Spleen (tissue), 11 donors: ENCODE results near the gene TOMM6. TPM values are rescaled to one million over a fixed set of nuclear protein-coding genes. Genes with fewer than 3 reads are reported as not detected.

Experiments
- DNase-seq: peaks from one replicate; pipeline ENCODE4 v3.0.0-alpha.2; 2020
- H3K27ac ChIP-seq, 8 donors: fragments of 200-600 bp; sonication (generic) in 7 of 8; 1 replicate in 4 of 8; 2 replicates in 4 of 8; pipeline versions ENCODE4 v1.5.0 to v1.8.0; 2016 to 2021; ENCODE audit warnings: inconsistent platforms in 4 of 8, mild to moderate bottlenecking in 4 of 8, moderate library complexity in 1 of 8
- H3K27me3 ChIP-seq, 7 donors: fragments of 200-600 bp; sonication (generic) in 6 of 7; replicated peaks in 1 of 7; 1 replicate in 4 of 7; 2 replicates in 3 of 7; pipeline versions ENCODE4 v1.5.0 to v1.8.0; 2016 to 2021; ENCODE audit warnings: inconsistent platforms in 3 of 7, mild to moderate bottlenecking in 1 of 7
- H3K36me3 ChIP-seq, 6 donors: fragments of 200-600 bp; sonication (generic) in 5 of 6; 1 replicate in 4 of 6; 2 replicates in 2 of 6; pipeline versions ENCODE4 v1.5.0 to v1.8.0; 2016 to 2021; ENCODE audit warnings: inconsistent platforms in 2 of 6
- H3K4me1 ChIP-seq, 6 donors: fragments of 200-600 bp; sonication (generic) in 5 of 6; 1 replicate in 3 of 6; 2 replicates in 3 of 6; pipeline versions ENCODE4 v1.5.0 to v1.8.0; 2016 to 2021; ENCODE audit warnings: inconsistent platforms in 3 of 6
- H3K4me3 ChIP-seq, 8 donors: fragments of 200-600 bp; sonication (generic) in 7 of 8; 1 replicate in 4 of 8; 2 replicates in 4 of 8; pipeline versions ENCODE4 v1.5.0 to v1.8.0; 2016 to 2021; ENCODE audit warnings: inconsistent platforms in 4 of 8, mild to moderate bottlenecking in 4 of 8, moderate library complexity in 2 of 8
- H3K9me3 ChIP-seq, 8 donors: fragments of 200-600 bp; sonication (generic) in 7 of 8; 1 replicate in 4 of 8; 2 replicates in 4 of 8; pipeline versions ENCODE4 v1.5.0 to v1.8.0; 2016 to 2021; ENCODE audit warnings: inconsistent platforms in 4 of 8
- CTCF ChIP-seq, 11 experiments: fragments of 200-600 bp in 7 of 11; fragments of 450-650 bp in 4 of 11; sonication (generic) in 4 of 11; IDR thresholded peaks in 8 of 11; conservative IDR thresholded peaks in 3 of 11; 1 replicate in 7 of 11; 2 replicates in 4 of 11; pipeline versions ENCODE4 v1.4.0 to v1.8.0; 2016 to 2021; ENCODE audit warnings: antibody characterized with exemption in 11 of 11, inconsistent platforms in 4 of 11, mild to moderate bottlenecking in 1 of 11
- POLR2A ChIP-seq, 3 donors: fragments of 450-650 bp; IDR thresholded peaks; one replicate each; pipeline ENCODE4 v1.5.1; 2017; ENCODE audit warnings: antibody characterized with exemption in 3 of 3, mild to moderate bottlenecking in 1 of 3
- POLR2AphosphoS5 ChIP-seq, 3 donors: sonication (generic); formaldehyde crosslinking; IDR thresholded peaks; one replicate each; pipeline ENCODE4 v1.5.1; 2017; ENCODE audit warnings: antibody characterized with exemption in 3 of 3
- WGBS, 5 donors: extraction: QIAGEN DNeasy Blood & Tissue Kit in 3 of 5; methylation state at CpG; one replicate each; pipeline versions ENCODE4 v1.1.5 to v1.1.7; 2013 to 2018; 5-methylcytosine and 5-hydroxymethylcytosine counted together
- intact Hi-C: fragments of 100-400 bp; cut with DNase I; formaldehyde crosslinking; loops from one replicate; pipeline ENCODE4 v1.15.0; 2023; ENCODE audit warnings: low total_unique reads
- polyA plus RNA-seq, 3 donors: library from polyadenylated mRNA; stranded (reverse); fragments of 200-250 nt; gene quantifications; one replicate each; pipeline ENCODE4 v1.2.1, GENCODE V29; 2013
- total RNA-seq, 7 donors: library from RNA; depleted of rRNA in 3 of 7; stranded (reverse); fragments of >200 nt in 3 of 7; fragmentation: NEBNext Ultra II Directional in 4 of 7; extraction: Animal tissue kit (Norgen Biotek cat#: 25700) in 4 of 7; gene quantifications; one replicate each; pipeline versions ENCODE4 v1.1.0 to v1.2.1, GENCODE V29; 2016 to 2021
- donor health status: healthy with polysubstance abuse.
- donor health status: DM: no; HTN: no; CAD: no; lungs with moderate emphysema.
- donor health status: DM: no; HTN: no; CAD: no.
- donor health status: Bipolar disorder and iron deficiency.
- donor health status: healthy.
- donor health status: DM: no; HTN: no; CAD: no.
- donor health status: DM: yes; HTN: yes; CAD: no.

Gene TOMM6
- total and polyA plus RNA-seq, 10 donors = 110 to 439 (median 137) TPM

GRCh38 chr6:41818271-41819054 lies 31.0 kb downstream of the TOMM6 start:
- Histone ChIP-seq H3K4me3 (no peak overlapping the region), H3K9me3 (no peaks in the 10 kb centered on the region), H3K27me3 (no peaks in the 10 kb centered on the region), H3K27ac (no peak overlapping the region), H3K36me3 (no peaks in the 10 kb centered on the region), H3K4me1 (peaks cover 0 to 5% (median 0%) of the 10 kb centered on the region in 6 donors)
- TF ChIP-seq POLR2AphosphoS5 (IDR thresholded peaks at IDR 0.05) = no peak
- no peak for TF ChIP-seq POLR2A (IDR thresholded peaks at IDR 0.05)
- no peak for TF ChIP-seq CTCF (IDR thresholded peaks at IDR 0.05 in 8 of 11, conservative IDR thresholded peaks at IDR 0.05 in 3 of 11)
- DNase-seq = no peak
- 81 to 94% (median 85%) methylated on average over 4 of the region's 4 CpGs for WGBS, 5 donors
- intact Hi-C loops = no loop called here

- TF ChIP-seq CTCF (IDR thresholded peaks at IDR 0.05 in 8 of 11, conservative IDR thresholded peaks at IDR 0.05 in 3 of 11) (no peak), POLR2AphosphoS5 (IDR thresholded peaks at IDR 0.05) (no peak), POLR2A (IDR thresholded peaks at IDR 0.05) (no peak)
- H3K4me1 ChIP-seq = peaks cover 0 to 5% (median 0%) of the 10 kb centered on the region in 6 donors
- H3K4me3 ChIP-seq = no peak overlapping the region
- no peak for DNase-seq
- WGBS, 5 donors = 59 to 88% (median 78%) methylated on average over 4 of the region's 4 CpGs
- intact Hi-C loops = no loop called here
- H3K36me3 ChIP-seq = no peaks in the 10 kb centered on the region
- no peaks in the 10 kb centered on the region for H3K9me3 ChIP-seq
- H3K27ac ChIP-seq = no peak overlapping the region
- no peaks in the 10 kb centered on the region for H3K27me3 ChIP-seq
Observed at GRCh38 chr6:41821266-41821665, 33.8 kb downstream of the TOMM6 start.

- H3K36me3 ChIP-seq = no peaks in the 10 kb centered on the region
- no peaks in the 10 kb centered on the region for H3K9me3 ChIP-seq
- intact Hi-C loops = no loop called here
- H3K27me3 ChIP-seq = no peaks in the 10 kb centered on the region
- peaks cover 0 to 5% (median 0%) of the 10 kb centered on the region in 6 donors for H3K4me1 ChIP-seq
- WGBS, 5 donors = 92 to 100% (median 100%) methylated on average over 1 of the region's 1 CpG
- no peak overlapping the region for H3K4me3 ChIP-seq
- TF ChIP-seq POLR2A (IDR thresholded peaks at IDR 0.05) (no peak), CTCF (IDR thresholded peaks at IDR 0.05 in 8 of 11, conservative IDR thresholded peaks at IDR 0.05 in 3 of 11) (no peak), POLR2AphosphoS5 (IDR thresholded peaks at IDR 0.05) (no peak)
- DNase-seq = no peak
- H3K27ac ChIP-seq = no peak overlapping the region
Observed at GRCh38 chr6:41822021-41822420, 34.5 kb downstream of the TOMM6 start.

GRCh38 chr6:41823178-41823577 lies 35.7 kb downstream of the TOMM6 start:
- H3K27me3 ChIP-seq = no peaks in the 10 kb centered on the region
- no peak overlapping the region for H3K27ac ChIP-seq
- no peaks in the 10 kb centered on the region for H3K9me3 ChIP-seq
- intact Hi-C loops = no loop called here
- no peaks in the 10 kb centered on the region for H3K36me3 ChIP-seq
- TF ChIP-seq CTCF (IDR thresholded peaks at IDR 0.05 in 8 of 11, conservative IDR thresholded peaks at IDR 0.05 in 3 of 11) = no peak
- TF ChIP-seq POLR2AphosphoS5 (IDR thresholded peaks at IDR 0.05) = no peak
- no peak for TF ChIP-seq POLR2A (IDR thresholded peaks at IDR 0.05)
- peaks cover 0 to 5% (median 0%) of the 10 kb centered on the region in 6 donors for H3K4me1 ChIP-seq
- 92 to 100% (median 100%) methylated on average over 1 of the region's 1 CpG for WGBS, 5 donors
- H3K4me3 ChIP-seq = no peak overlapping the region
- no peak for DNase-seq
